GM10248 (cell line): ENCODE results near the gene SGIP1.

ENCODE experiments used
- CTCF ChIA-PET: fragments of 300-600 bp; sonication (Branson Sonifier 250); formaldehyde crosslinking; extraction: SDS; loops from one replicate; lab custom pipeline; 2021; ENCODE audit warnings: antibody characterized with exemption; lab: Yijun Ruan, JAX
- POLR2A ChIA-PET: fragments of 350-650 bp; sonication (Branson Sonifier 250); formaldehyde crosslinking; extraction: SDS; loops from one replicate; lab custom pipeline; 2020; ENCODE audit warnings: antibody characterized with exemption; lab: Yijun Ruan, JAX
- DNase-seq: peaks from one replicate; pipeline ENCODE4 v3.0.0; 2012; ENCODE audit errors: extremely low spot score
- CTCF ChIP-seq: IDR thresholded peaks from 2 replicates; pipeline ENCODE4 v1.5.1; 2012; ENCODE audit warnings: mild to moderate bottlenecking, low read depth; ENCODE audit errors: extremely low read depth, missing control alignments, control extremely low read depth

The SGIP1 gene

GRCh38 chr1:66679140-66679539 is 145.2 kb downstream of the SGIP1 start:
- no peak for TF ChIP-seq CTCF
- DNase-seq: no peak
- CTCF ChIA-PET: no interaction called here
- POLR2A ChIA-PET: no interaction called here

DNA sequence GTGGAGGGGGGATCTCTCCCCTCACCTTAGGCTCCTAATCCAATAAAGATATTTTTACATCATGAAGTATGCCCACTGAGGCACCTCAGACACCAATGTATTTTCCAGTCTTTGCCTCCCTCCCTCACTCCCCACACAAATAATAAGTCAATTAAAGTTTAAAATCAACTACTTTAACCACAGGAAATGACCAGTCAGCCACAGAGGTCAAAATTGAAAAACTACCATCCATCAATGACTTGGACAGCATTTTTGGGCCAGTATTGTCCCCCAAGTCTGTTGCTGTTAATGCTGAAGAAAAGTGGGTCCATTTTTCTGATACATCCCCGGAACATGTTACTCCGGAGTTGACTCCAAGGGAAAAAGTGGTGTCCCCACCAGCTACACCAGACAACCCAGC is 147.7 kb downstream of the SGIP1 start:
- no peak for TF ChIP-seq CTCF
- POLR2A ChIA-PET: no interaction called here
- DNase-seq: no peak
- CTCF ChIA-PET: interaction anchor here (1.5 kb wide), 1 partner anchor 9 kb away, joined by 4 read pairs; no protein-coding TSS in a partner anchor

GRCh38 chr1:66682106-66682505 is 148.2 kb downstream of the SGIP1 start:
- no peak for DNase-seq
- no peak for TF ChIP-seq CTCF
- ChIA-PET CTCF (no interaction called here), POLR2A (no interaction called here)

GRCh38 chr1:66684353-66684752 is 150.4 kb downstream of the SGIP1 start:
- DNase-seq: no peak
- POLR2A ChIA-PET: no interaction called here
- TF ChIP-seq CTCF: no peak
- CTCF ChIA-PET: interaction anchor here (0.8 to 1.8 kb wide), 4 partner anchors 9 to 15 kb away, joined by 3 to 9 read pairs (median 6); no protein-coding TSS in a partner anchor

GRCh38 chr1:66685265-66685664 is 151.3 kb downstream of the SGIP1 start:
- no peak for TF ChIP-seq CTCF
- CTCF ChIA-PET: interaction anchor here (1.1 to 1.8 kb wide), 3 partner anchors 8 to 16 kb away, joined by 5 to 9 read pairs (median 6); no protein-coding TSS in a partner anchor
- DNase-seq: no peak
- POLR2A ChIA-PET: no interaction called here

GRCh38 chr1:66685670-66686069 is 151.7 kb downstream of the SGIP1 start:
- no peak for TF ChIP-seq CTCF
- no peak for DNase-seq
- ChIA-PET POLR2A (no interaction called here), CTCF (no interaction called here)
